ENCODE measurements around the gene CHD9NB.

- TF ChIP-seq CTCF (IDR thresholded peaks at IDR 0.05) (peak in 2 of 7 experiments; percentile 1 to 3), POLR2A (IDR thresholded peaks at IDR 0.05) (no peak)
Observed at GRCh38 chr16:53100131-53100748, 47.5 kb upstream of the CHD9NB start.

Measured in body of pancreas (tissue), 4 donors.